Activated B cell treated with CpG ODN at 0.5 μM for 24 hours (primary cell): ENCODE measurements around the gene NMT1. TPM values are rescaled to one million over a fixed set of nuclear protein-coding genes. Genes with fewer than 3 reads are reported as not detected.

ENCODE experiments used
- ATAC-seq: fragments of 200-7000 bp; cut with Tn5 transposase; one replicate; pipeline ENCODE4 v1.10.0; 2021; ENCODE audit warnings: low read depth, mild to moderate bottlenecking, moderate library complexity
- CTCF ChIA-PET: fragments of 350-600 bp; sonication (Branson Sonifier 250); formaldehyde crosslinking; loops from one replicate; lab custom pipeline; 2021; ENCODE audit warnings: antibody characterized with exemption; lab: Charles Lee
- POLR2A ChIA-PET: fragments of 350-600 bp; sonication (Branson Sonifier 250); formaldehyde crosslinking; loops from one replicate; lab custom pipeline; 2021; ENCODE audit warnings: antibody characterized with exemption; lab: Charles Lee
- DNase-seq: peaks from one replicate; pipeline ENCODE4 v3.0.0; 2022
- H3K27ac Mint-ChIP-seq: one replicate; pipeline ENCODE4 v1.8.0; 2020; ENCODE audit warnings: mixed read lengths
- H3K27me3 Mint-ChIP-seq: one replicate; pipeline ENCODE4 v1.8.0; 2021; ENCODE audit warnings: mixed read lengths
- H3K36me3 Mint-ChIP-seq: one replicate; pipeline ENCODE4 v1.8.0; 2021; ENCODE audit warnings: low read depth, mixed read lengths
- H3K4me1 Mint-ChIP-seq: one replicate; pipeline ENCODE4 v1.8.0; 2021; ENCODE audit warnings: mixed read lengths
- H3K4me3 Mint-ChIP-seq: one replicate; pipeline ENCODE4 v1.8.0; 2020; ENCODE audit warnings: mild to moderate bottlenecking, mixed read lengths
- H3K9me3 Mint-ChIP-seq: one replicate; pipeline ENCODE4 v1.8.0; 2020; ENCODE audit warnings: mixed read lengths
- CTCF ChIP-seq: fragments of 200-600 bp; IDR thresholded peaks from one replicate; pipeline ENCODE4 v1.8.0; 2022; ENCODE audit warnings: antibody characterized with exemption, mild to moderate bottlenecking
- intact Hi-C: fragments of 100-400 bp; cut with micrococcal nuclease; formaldehyde crosslinking; loops from one replicate; pipeline ENCODE4 v1.15.1; 2024
- total RNA-seq: library from RNA; stranded (reverse); gene quantifications from 2 replicates; pipeline ENCODE4 v1.2.3, GENCODE V29; 2022

Gene NMT1
- total RNA-seq, 1 donor from 2014 or later = 154 TPM

GRCh38 chr17:45137561-45138305 is 76.6 kb downstream of the NMT1 start:
- POLR2A ChIA-PET = interaction anchor here (10.8 kb wide), 1 partner anchor 12 kb away, joined by 200 read pairs; the partner anchor contains the start of gene HEXIM1
- CTCF ChIA-PET = interaction anchor here (0.6 to 6.5 kb wide), 2 partner anchors 59 to 60 kb away, joined by 3 to 161 read pairs; no protein-coding TSS in a partner anchor
- Mint-ChIP-seq H3K4me1 (peaks cover 16% of the 10 kb centered on the region), H3K36me3 (peaks cover 7% of the 10 kb centered on the region), H3K27me3 (no peaks in the 10 kb centered on the region), H3K4me3 (no peak overlapping the region), H3K9me3 (no peaks in the 10 kb centered on the region), H3K27ac (no peak overlapping the region)
- ATAC-seq (no peak), DNase-seq (no peak)
- no peak for TF ChIP-seq CTCF
- intact Hi-C loops = loop anchor here (10.0 kb wide), 1 partner anchor 603 kb away; no protein-coding TSS in a partner anchor

GRCh38 chr17:45138911-45139532 is 77.9 kb downstream of the NMT1 start:
- peaks cover 7% of the 10 kb centered on the region for H3K36me3 Mint-ChIP-seq
- H3K27ac Mint-ChIP-seq = no peak overlapping the region
- intact Hi-C loops = loop anchor here (10.0 kb wide), 1 partner anchor 604 kb away; no protein-coding TSS in a partner anchor
- H3K4me3 Mint-ChIP-seq = no peak overlapping the region
- H3K9me3 Mint-ChIP-seq = no peaks in the 10 kb centered on the region
- ATAC-seq (no peak), DNase-seq (no peak)
- no peak for TF ChIP-seq CTCF
- ChIA-PET CTCF (interaction anchor here (0.6 to 1.2 kb wide), 3 partner anchors 14 to 59 kb away, joined by 3 to 5 read pairs (median 5); no protein-coding TSS in a partner anchor), POLR2A (interaction anchor here (10.8 kb wide), 1 partner anchor 10 kb away, joined by 200 read pairs; the partner anchor contains the start of gene HEXIM1)
- H3K4me1 Mint-ChIP-seq = peaks cover 24% of the 10 kb centered on the region
- H3K27me3 Mint-ChIP-seq = no peaks in the 10 kb centered on the region

DNA sequence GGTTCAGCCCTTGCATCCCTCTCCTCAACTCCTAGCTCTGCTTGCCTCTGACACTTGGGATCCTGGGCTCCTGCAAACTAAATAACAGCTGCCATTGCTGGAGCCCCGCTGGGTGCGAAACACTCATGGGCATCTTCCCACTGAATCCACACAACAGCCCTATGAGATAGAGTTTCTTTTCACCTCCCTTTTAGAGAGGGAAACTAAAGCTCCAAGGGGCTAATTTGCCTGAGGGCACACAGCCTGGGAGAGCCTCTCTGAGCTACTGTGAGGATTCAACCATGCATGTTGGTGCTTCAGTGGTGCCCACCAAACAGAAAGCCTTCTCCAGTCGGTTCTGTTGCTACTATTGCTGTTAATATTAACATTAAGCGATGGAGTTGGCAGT is 78.4 kb downstream of the NMT1 start:
- intact Hi-C loops = loop anchor here (10.0 kb wide), 1 partner anchor 605 kb away; no protein-coding TSS in a partner anchor
- ChIA-PET POLR2A (interaction anchor here (10.8 kb wide), 1 partner anchor 10 kb away, joined by 200 read pairs; the partner anchor contains the start of gene HEXIM1), CTCF (interaction anchor here (0.7 to 1.2 kb wide), 2 partner anchors 52 to 58 kb away, joined by 3 to 5 read pairs; no protein-coding TSS in a partner anchor)
- ATAC-seq (no peak), DNase-seq (no peak)
- H3K4me3 Mint-ChIP-seq = no peak overlapping the region
- H3K4me1 Mint-ChIP-seq = peaks cover 25% of the 10 kb centered on the region
- no peaks in the 10 kb centered on the region for H3K27me3 Mint-ChIP-seq
- no peaks in the 10 kb centered on the region for H3K9me3 Mint-ChIP-seq
- TF ChIP-seq CTCF = no peak
- H3K27ac Mint-ChIP-seq = no peak overlapping the region
- H3K36me3 Mint-ChIP-seq = peaks cover 7% of the 10 kb centered on the region

DNA sequence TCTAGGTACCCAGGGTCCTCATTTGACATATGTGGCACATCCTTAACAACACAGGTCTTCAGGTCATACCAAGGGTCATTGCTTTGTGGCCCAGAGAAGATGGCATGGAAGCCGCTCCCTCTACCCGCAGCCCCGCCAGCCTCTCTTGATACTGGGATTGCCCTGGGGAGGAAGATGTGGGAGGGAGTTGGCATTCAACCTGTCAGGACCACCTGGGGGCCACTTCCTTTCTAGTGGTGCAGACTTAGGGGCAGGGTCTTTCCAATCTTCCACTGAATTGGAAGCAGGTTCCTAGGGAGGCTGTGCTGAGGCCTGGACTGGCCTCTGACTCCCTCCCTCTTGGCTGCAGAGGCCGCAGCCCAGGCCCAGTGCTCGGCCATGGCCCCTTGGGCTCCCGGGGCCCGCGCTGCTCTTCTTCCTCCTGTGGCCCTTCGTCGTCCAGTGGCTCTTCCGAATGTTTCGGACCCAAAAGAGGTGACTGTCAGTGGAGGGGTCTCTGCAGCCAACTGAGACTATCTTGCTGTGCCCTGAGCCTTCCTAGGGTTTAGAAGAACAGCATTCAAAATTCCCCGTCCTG is 82.1 kb downstream of the NMT1 start:
- DNase-seq (no peak), ATAC-seq (no peak)
- Mint-ChIP-seq H3K27ac (peak overlapping the region; percentile 86), H3K27me3 (no peaks in the 10 kb centered on the region), H3K4me1 (peaks cover 36% of the 10 kb centered on the region), H3K4me3 (peak overlapping the region; percentile 86), H3K36me3 (peaks cover 13% of the 10 kb centered on the region), H3K9me3 (no peaks in the 10 kb centered on the region)
- ChIA-PET POLR2A (interaction anchor here (0.6 to 2.8 kb wide), 3 partner anchors 18 to 108 kb away, joined by 4 to 36 read pairs (median 8); partner anchors contain the start of gene HEXIM2), CTCF (interaction anchor here (1.4 kb wide), 1 partner anchor 8 kb away, joined by 12 read pairs; the partner anchor contains the start of gene ACBD4)
- no peak for TF ChIP-seq CTCF
- intact Hi-C loops = no loop called here
